H1 (cell line): Measurements from ENCODE around the gene FADS3. TPM values are rescaled to one million over a fixed set of nuclear protein-coding genes. Genes with fewer than 3 reads are reported as not detected.

Source experiments
- CTCF ChIA-PET: fragments of 300-600 bp; sonication (Branson Sonifier 250); formaldehyde crosslinking; loops from one replicate; lab custom pipeline; 2021; ENCODE audit not compliant: partially characterized antibody; lab: Charles Lee
- POLR2A ChIA-PET: fragments of 300-600 bp; sonication (Branson Sonifier 250); formaldehyde crosslinking; loops from one replicate; lab custom pipeline; 2021; ENCODE audit warnings: inconsistent platforms; ENCODE audit not compliant: partially characterized antibody; lab: Charles Lee
- DNase-seq, 2 experiments: peaks; one replicate each; pipeline versions ENCODE4 v3.0.0 to v3.0.0-alpha.2; 2010 to 2022; ENCODE audit warnings: low spot score in 2 of 2, low read depth in 1 of 2, mixed read lengths in 1 of 2
- FAIRE-seq: peaks from 2 replicates; lab custom pipeline; 2011; peaks lifted over from hg19 to GRCh38; lab: Jason Lieb, UNC
- H2AFZ ChIP-seq: 2 replicates; pipeline ENCODE4 v1.8.1; 2012; ENCODE audit warnings: low read length, inconsistent platforms
- H2AK5ac ChIP-seq: 2 replicates; pipeline ENCODE4 v1.6.1; 2013; ENCODE audit warnings: low read depth, low read length
- H2BK120ac ChIP-seq: replicated peaks from 2 replicates; pipeline ENCODE3; 2013; ENCODE audit warnings: low read depth, low read length, inconsistent platforms
- H2BK12ac ChIP-seq: 2 replicates; pipeline ENCODE4 v1.6.1; 2013; ENCODE audit warnings: low read depth, low read length
- H2BK15ac ChIP-seq: 2 replicates; pipeline ENCODE4 v1.6.1; 2013; ENCODE audit warnings: low read length
- H2BK20ac ChIP-seq: 2 replicates; pipeline ENCODE4 v1.6.1; 2013; ENCODE audit warnings: low read length
- H2BK5ac ChIP-seq: 2 replicates; pipeline ENCODE4 v1.6.1; 2013; ENCODE audit warnings: low read depth, low read length
- H3K14ac ChIP-seq: 2 replicates; pipeline ENCODE4 v1.6.1; 2013; ENCODE audit warnings: inconsistent platforms; ENCODE audit not compliant: insufficient read length
- H3K18ac ChIP-seq: 2 replicates; pipeline ENCODE4 v1.6.1; 2013; ENCODE audit warnings: low read length; ENCODE audit errors: extremely low read depth
- H3K23ac ChIP-seq: 2 replicates; pipeline ENCODE4 v1.6.1; 2013; ENCODE audit warnings: inconsistent platforms; ENCODE audit not compliant: insufficient read length
- H3K23me2 ChIP-seq: 2 replicates; pipeline ENCODE4 v1.6.1; 2013; ENCODE audit warnings: low read depth, low read length
- H3K27ac ChIP-seq: 2 replicates; pipeline ENCODE4 v1.6.1; 2011; ENCODE audit warnings: low read depth, low read length, inconsistent platforms
- H3K27me3 ChIP-seq, 4 experiments: replicated peaks in 1 of 4; 1 replicate in 1 of 4; 2 replicates in 3 of 4; pipeline versions ENCODE4 v1.6.1 to v1.8.1; 2011 to 2013; ENCODE audit warnings: low read length in 3 of 4, mild to moderate bottlenecking in 3 of 4, inconsistent platforms in 2 of 4, mixed read lengths in 2 of 4, moderate library complexity in 1 of 4; ENCODE audit not compliant: control insufficient read depth in 3 of 4, insufficient read depth in 3 of 4; ENCODE audit errors: extremely low read depth in 1 of 4
- H3K36me3 ChIP-seq, 4 experiments: 2 replicates each; pipeline versions ENCODE4 v1.6.1 to v1.8.1; 2011 to 2013; ENCODE audit warnings: mild to moderate bottlenecking in 4 of 4, low read length in 3 of 4, moderate library complexity in 2 of 4, control low read depth in 1 of 4, inconsistent platforms in 1 of 4; ENCODE audit not compliant: insufficient read depth in 4 of 4, control insufficient read depth in 2 of 4
- H3K4ac ChIP-seq: replicated peaks from 2 replicates; pipeline ENCODE3; 2013; ENCODE audit warnings: low read length, low read depth, mixed read lengths, inconsistent platforms; ENCODE audit not compliant: insufficient read length
- H3K4me1 ChIP-seq, 4 experiments: replicated peaks in 1 of 4; 1 replicate in 1 of 4; 2 replicates in 3 of 4; pipeline versions ENCODE4 v1.6.1 to v1.8.1; 2011 to 2013; ENCODE audit warnings: low read length in 3 of 4, inconsistent platforms in 2 of 4, mixed read lengths in 1 of 4; ENCODE audit not compliant: insufficient read depth in 4 of 4, control insufficient read depth in 3 of 4
- H3K4me2 ChIP-seq, 2 experiments: 2 replicates each; pipeline versions ENCODE4 v1.6.1 to v1.8.1; 2011 to 2013; ENCODE audit warnings: low read depth in 2 of 2, low read length in 2 of 2, control low read depth in 1 of 2, inconsistent platforms in 1 of 2, mild to moderate bottlenecking in 1 of 2; ENCODE audit not compliant: insufficient read depth in 1 of 2
- H3K4me3 ChIP-seq, 4 experiments: fragments of 200-600, 300-600 bp in 1 of 4; sonication (generic), shearing (Covaris generic), sonication (Bioruptor Twin) in 1 of 4; 2 replicates each; pipeline versions ENCODE4 v1.5.1 to v1.8.1; 2011 to 2016; ENCODE audit warnings: low read length in 4 of 4, low read depth in 3 of 4, control low read depth in 2 of 4, inconsistent platforms in 2 of 4, mild to moderate bottlenecking in 2 of 4, mixed read lengths in 1 of 4, moderate library complexity in 1 of 4; ENCODE audit not compliant: insufficient read depth in 2 of 4; ENCODE audit errors: extremely low read depth in 1 of 4
- H3K56ac ChIP-seq: replicated peaks from 2 replicates; pipeline ENCODE3; 2013; ENCODE audit warnings: low read depth, mild to moderate bottlenecking, mixed read lengths, low read length, inconsistent platforms; ENCODE audit not compliant: insufficient read length
- H3K79me1 ChIP-seq: 2 replicates; pipeline ENCODE4 v1.6.1; 2013; ENCODE audit warnings: low read depth, low read length, control low read depth
- H3K79me2 ChIP-seq, 2 experiments: 2 replicates each; pipeline versions ENCODE4 v1.6.1 to v1.8.1; 2012 to 2013; ENCODE audit warnings: low read length in 2 of 2, mild to moderate bottlenecking in 2 of 2, inconsistent platforms in 1 of 2; ENCODE audit not compliant: insufficient read depth in 2 of 2, control insufficient read depth in 1 of 2
- H3K9ac ChIP-seq, 4 experiments: replicated peaks in 1 of 4; 1 replicate in 1 of 4; 2 replicates in 3 of 4; pipeline versions ENCODE4 v1.6.1 to v1.8.1; 2011 to 2013; ENCODE audit warnings: low read depth in 3 of 4, low read length in 3 of 4, control low read depth in 2 of 4, mild to moderate bottlenecking in 2 of 4, moderate library complexity in 2 of 4, inconsistent platforms in 1 of 4; ENCODE audit errors: extremely low read depth in 1 of 4
- H3K9me3 ChIP-seq, 2 experiments: 2 replicates each; pipeline versions ENCODE4 v1.6.1 to v1.8.1; 2012 to 2013; ENCODE audit warnings: mild to moderate bottlenecking in 2 of 2, moderate library complexity in 2 of 2, control low read depth in 1 of 2, inconsistent platforms in 1 of 2, low read depth in 1 of 2, low read length in 1 of 2, mixed read lengths in 1 of 2; ENCODE audit not compliant: insufficient read depth in 2 of 2
- H4K20me1 ChIP-seq, 2 experiments: replicated peaks in 1 of 2; 2 replicates each; pipeline versions ENCODE3 to v1.8.1; 2011 to 2013; ENCODE audit warnings: inconsistent platforms in 2 of 2, low read length in 2 of 2, mild to moderate bottlenecking in 1 of 2; ENCODE audit not compliant: insufficient read depth in 2 of 2, control insufficient read depth in 1 of 2
- H4K5ac ChIP-seq: 2 replicates; pipeline ENCODE4 v1.6.1; 2013; ENCODE audit warnings: low read length, low read depth, mixed read lengths, inconsistent platforms; ENCODE audit not compliant: insufficient read length
- H4K8ac ChIP-seq: 2 replicates; pipeline ENCODE4 v1.8.0; 2013; ENCODE audit warnings: mild to moderate bottlenecking, moderate library complexity, low read length, inconsistent platforms; ENCODE audit not compliant: insufficient read depth; ENCODE audit errors: extremely low read depth
- H4K91ac ChIP-seq: replicated peaks from 2 replicates; pipeline ENCODE3; 2013; ENCODE audit warnings: low read length, mixed read lengths, inconsistent platforms; ENCODE audit not compliant: insufficient read length
- CHD2 ChIP-seq: IDR thresholded peaks from 2 replicates; pipeline ENCODE4 v1.6.1; 2012; ENCODE audit warnings: low read length, improper control_type of control experiment
- FOSL1 ChIP-seq: IDR thresholded peaks from 2 replicates; pipeline ENCODE4 v1.6.1; 2011; ENCODE audit warnings: mild to moderate bottlenecking, low read depth, low read length, moderate library complexity; ENCODE audit not compliant: insufficient read depth
- HDAC6 ChIP-seq: IDR thresholded peaks from one replicate; pipeline ENCODE4 v1.7.1; 2012; ENCODE audit warnings: low read depth, mild to moderate bottlenecking, inconsistent platforms, low read length, moderate library complexity
- RAD21 ChIP-seq, 2 experiments: IDR thresholded peaks in 1 of 2; conservative IDR thresholded peaks in 1 of 2; 2 replicates each; pipeline ENCODE4 v1.6.1; 2011; ENCODE audit warnings: low read depth in 2 of 2, low read length in 2 of 2, improper control_type of control experiment in 1 of 2, inconsistent platforms in 1 of 2, mild to moderate bottlenecking in 1 of 2, moderate library complexity in 1 of 2
- RXRA ChIP-seq: IDR thresholded peaks from 2 replicates; pipeline ENCODE4 v1.6.1; 2011; ENCODE audit warnings: low read depth, mild to moderate bottlenecking, low read length, moderate library complexity; ENCODE audit not compliant: insufficient read depth
- SIN3A ChIP-seq, 2 experiments: IDR thresholded peaks in 1 of 2; conservative IDR thresholded peaks in 1 of 2; 2 replicates each; pipeline ENCODE4 v1.6.1; 2011 to 2012; ENCODE audit warnings: low read length in 2 of 2, improper control_type of control experiment in 1 of 2, low read depth in 1 of 2, mild to moderate bottlenecking in 1 of 2
- SIRT6 ChIP-seq: IDR thresholded peaks from one replicate; pipeline ENCODE4 v1.7.1; 2012; ENCODE audit warnings: low read length, inconsistent platforms
- SP2 ChIP-seq: IDR thresholded peaks from 2 replicates; pipeline ENCODE4 v1.6.1; 2012; ENCODE audit warnings: mild to moderate bottlenecking, low read length, inconsistent platforms
- TBP ChIP-seq: IDR thresholded peaks from 2 replicates; pipeline ENCODE4 v1.6.1; 2011; ENCODE audit warnings: low read depth, low read length, improper control_type of control experiment
- ZNF274 ChIP-seq: IDR thresholded peaks from 2 replicates; pipeline ENCODE4 v1.7.0; 2012; ENCODE audit warnings: low read length, borderline replicate concordance; ENCODE audit errors: extremely low read depth
- WGBS, 2 experiments: shearing (Covaris generic) in 1 of 2; methylation state at CpG; one replicate each; pipeline versions ENCODE4 v1.1.6 to v1.1.7; 2013 to 2015; ENCODE audit warnings: low lambda C conversion rate in 2 of 2, mixed read lengths in 2 of 2, inconsistent platforms in 1 of 2, low coverage in 1 of 2, missing lambda C conversion rate in 1 of 2; ENCODE audit not compliant: insufficient replicate concordance in 2 of 2, insufficient coverage in 1 of 2, insufficient read length in 1 of 2; ENCODE audit errors: extremely low coverage in 1 of 2, missing lambda C conversion rate in 1 of 2; 5-methylcytosine and 5-hydroxymethylcytosine counted together
- polyA plus RNA-seq, 7 experiments: library from polyadenylated mRNA; depleted of rRNA in 3 of 7; stranded (reverse) in 5 of 7; unstranded in 2 of 7; fragments of >200 nt in 5 of 7; fragments of 200-250 nt in 2 of 7; gene quantifications; 1 replicate in 5 of 7; 2 replicates in 1 of 7; 4 replicates in 1 of 7; pipeline versions ENCODE4 v1.2.1 to v1.2.3, GENCODE V29; 2011 to 2013; ENCODE audit warnings: missing spikeins in 2 of 7, mixed read lengths in 2 of 7
- total RNA-seq: library from RNA; stranded (reverse); fragmentation: NEBNext Ultra II Directional; extraction: Animal tissue kit (Norgen Biotek cat#: 25700); gene quantifications from 2 replicates; pipeline ENCODE4 v1.2.1, GENCODE V29; 2021
- TF ChIP-seq, protein P1 (sequence below): IDR thresholded peaks from 2 replicates; pipeline ENCODE4 v1.6.1; 2011; ENCODE audit warnings: low read depth, mild to moderate bottlenecking, low read length; ENCODE audit not compliant: insufficient read depth

Gene FADS3
- total and polyA plus RNA-seq, 2 of the 8 experiments (the other 6 are each of a cell fraction or from before 2014, with no cell fraction given) = 43.8 to 76.3 TPM

DNA sequence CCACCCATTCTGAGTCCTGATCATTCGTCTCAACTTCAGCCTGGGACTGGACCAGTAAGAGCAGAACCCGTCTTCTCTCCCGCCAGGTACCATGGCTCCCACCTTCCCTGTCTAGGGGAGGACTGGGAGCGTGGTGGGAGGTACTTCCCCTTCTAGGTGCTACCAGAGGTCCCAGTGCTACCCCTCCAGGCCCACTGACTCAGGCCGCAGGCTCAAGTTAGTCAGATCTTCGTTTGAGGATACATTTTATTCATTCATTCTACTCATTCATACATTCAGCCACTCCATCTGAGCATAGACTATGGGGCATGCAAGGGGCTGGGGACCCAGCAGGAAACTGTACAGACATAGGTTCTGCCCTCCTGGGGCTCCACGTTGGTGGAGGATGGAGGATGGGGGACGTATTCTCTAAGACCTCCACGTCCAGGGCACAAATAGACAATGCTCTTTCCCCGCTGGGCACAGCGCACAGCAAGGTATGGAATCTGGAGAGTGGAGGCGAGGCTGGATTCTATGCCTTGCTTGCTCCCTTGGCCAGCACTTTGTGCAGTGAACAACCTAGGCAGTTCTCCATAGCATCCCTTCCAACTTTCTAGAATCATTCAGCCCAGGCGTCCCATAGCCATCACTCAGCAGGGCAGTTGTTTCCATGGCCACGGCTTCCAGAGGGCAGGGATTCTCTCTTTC lies 27.0 kb upstream of the FADS3 start:
- Histone ChIP-seq H2BK20ac (no peak overlapping the region), H3K4me2 (peak overlapping the region; percentile 66 to 86; a peak in 2 of 4 replicates), H3K27ac (no peak overlapping the region), H2AK5ac (no peak overlapping the region), H4K8ac (no peak overlapping the region), H3K4ac (peak overlapping the region; percentile 49), H2AFZ (no peak overlapping the region), H3K9ac (no peak overlapping the region), H3K4me3 (0 out of 8 replicates have a peak overlapping the region, but pooled peaks of 1 of the 4 experiments have one; percentile 66), H4K91ac (no peak overlapping the region), H3K79me2 (no peaks in the 10 kb centered on the region), H2BK5ac (no peak overlapping the region), H3K9me3 (no peaks in the 10 kb centered on the region), H2BK12ac (peak overlapping the region; percentile 12; the same call in 1 of the 2 replicates), H3K18ac (no peak overlapping the region; the same call in 1 of the 2 replicates), H3K4me1 (peaks cover 5 to 20% (median 8%) of the 10 kb centered on the region in 4 experiments), H3K23me2 (peaks cover 7% of the 10 kb centered on the region; the same call in 1 of the 2 replicates), H3K79me1 (no peaks in the 10 kb centered on the region), H3K27me3 (peaks cover 0 to 28% (median 19%) of the 10 kb centered on the region in 4 experiments; a peak in 6 of 7 replicates), H3K14ac (no peak overlapping the region), H4K20me1 (no peaks in the 10 kb centered on the region), H3K23ac (no peak overlapping the region), H3K56ac (no peak overlapping the region), H2BK120ac (peak overlapping the region; percentile 15), H2BK15ac (peak overlapping the region; percentile 98), H4K5ac (peak overlapping the region; percentile 7), H3K36me3 (no peaks in the 10 kb centered on the region)
- DNase-seq (no peak), FAIRE-seq (no peak)
- CTCF ChIA-PET = interaction anchor here (1.5 to 9.2 kb wide), 4 partner anchors 16 to 54 kb away, joined by 3 to 225 read pairs (median 8); no protein-coding TSS in a partner anchor
- POLR2A ChIA-PET = interaction anchor here (1.9 to 2.4 kb wide), 2 partner anchors 16 to 45 kb away, joined by 5 to 9 read pairs; no protein-coding TSS in a partner anchor
- WGBS, 2 experiments = 88% methylated on average over 14 of the region's 14 CpGs; no CpG with 5 or more reads in 1 of the 2 experiments
- TF ChIP-seq CHD2 = no peak
- TF ChIP-seq FOSL1 = no peak
- TF ChIP-seq SP2 = no peak
- no peak for TF ChIP-seq ZNF274
- no peak for TF ChIP-seq SIRT6
- no peak for TF ChIP-seq SIN3A (conservative IDR thresholded peaks at IDR 0.05 in 1 of 2, IDR thresholded peaks at IDR 0.05 in 1 of 2; ENCODE audit: low read depth in 1 of 2, low read length in 2 of 2)
- TF ChIP-seq, protein P1, sequence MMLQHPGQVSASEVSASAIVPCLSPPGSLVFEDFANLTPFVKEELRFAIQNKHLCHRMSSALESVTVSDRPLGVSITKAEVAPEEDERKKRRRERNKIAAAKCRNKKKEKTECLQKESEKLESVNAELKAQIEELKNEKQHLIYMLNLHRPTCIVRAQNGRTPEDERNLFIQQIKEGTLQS = no peak
- no peak for TF ChIP-seq RXRA
- no peak for TF ChIP-seq TBP
- TF ChIP-seq RAD21 (IDR thresholded peaks at IDR 0.05 in 1 of 2, conservative IDR thresholded peaks at IDR 0.05 in 1 of 2; ENCODE audit: low read depth in 2 of 2, low read length in 2 of 2) = no peak
- no peak for TF ChIP-seq HDAC6
